HL-60/S4 (cell line): ENCODE results near the gene WDFY2.

Experiments used
- in situ Hi-C: fragments of 300-500 bp; cut with MboI; formaldehyde crosslinking; loops from 2 replicates; pipeline ENCODE4 v1.14.3; 2022; ENCODE audit warnings: low sequenced_read_pairs

WDFY2 gene

DNA sequence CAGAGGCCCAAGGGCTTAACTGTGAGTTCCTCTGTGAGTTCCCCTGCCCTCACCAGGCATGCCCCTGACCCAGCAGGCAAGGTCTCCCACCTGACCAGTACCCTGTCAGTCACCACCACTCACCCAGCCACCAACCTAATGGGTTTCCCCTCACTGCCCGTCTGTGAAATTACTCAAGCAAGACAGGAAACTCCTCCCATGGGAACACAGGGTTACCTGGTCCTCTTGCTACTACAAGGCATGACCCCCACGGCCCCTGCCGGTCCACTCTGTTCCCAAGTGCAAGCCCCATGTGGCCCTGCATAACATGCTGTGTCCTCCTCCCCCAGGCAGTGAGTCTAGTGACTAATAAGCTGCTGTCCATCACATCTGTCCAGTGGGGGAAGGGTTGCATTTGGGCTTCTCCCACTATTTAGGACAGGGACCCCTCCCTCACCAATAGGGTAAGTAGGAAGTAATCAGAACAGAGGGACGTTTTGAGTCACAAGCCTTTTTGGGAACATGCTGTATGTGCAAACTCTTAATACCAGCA lies 227.7 kb downstream of the WDFY2 start:
- in situ Hi-C loops = no loop called here

DNA sequence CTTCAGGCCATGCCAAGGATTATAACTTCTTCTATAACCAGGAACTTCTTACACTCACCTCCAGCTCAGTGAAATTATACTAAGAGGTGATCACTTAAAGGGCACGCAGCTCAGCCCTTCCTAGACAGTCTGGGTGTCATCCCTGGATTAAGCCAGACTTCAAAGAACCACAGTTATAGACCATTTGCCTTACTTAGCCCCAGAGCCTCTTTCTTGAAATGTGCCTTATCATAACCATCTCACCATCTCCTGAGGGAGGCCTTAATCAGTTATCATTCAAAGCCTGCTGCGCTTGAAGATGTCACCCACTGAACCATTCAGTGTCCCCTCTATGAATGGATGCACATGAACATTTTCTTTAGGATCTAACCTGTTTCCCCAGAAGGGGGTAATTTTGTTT lies 229.8 kb downstream of the WDFY2 start:
- in situ Hi-C loops = no loop called here

DNA sequence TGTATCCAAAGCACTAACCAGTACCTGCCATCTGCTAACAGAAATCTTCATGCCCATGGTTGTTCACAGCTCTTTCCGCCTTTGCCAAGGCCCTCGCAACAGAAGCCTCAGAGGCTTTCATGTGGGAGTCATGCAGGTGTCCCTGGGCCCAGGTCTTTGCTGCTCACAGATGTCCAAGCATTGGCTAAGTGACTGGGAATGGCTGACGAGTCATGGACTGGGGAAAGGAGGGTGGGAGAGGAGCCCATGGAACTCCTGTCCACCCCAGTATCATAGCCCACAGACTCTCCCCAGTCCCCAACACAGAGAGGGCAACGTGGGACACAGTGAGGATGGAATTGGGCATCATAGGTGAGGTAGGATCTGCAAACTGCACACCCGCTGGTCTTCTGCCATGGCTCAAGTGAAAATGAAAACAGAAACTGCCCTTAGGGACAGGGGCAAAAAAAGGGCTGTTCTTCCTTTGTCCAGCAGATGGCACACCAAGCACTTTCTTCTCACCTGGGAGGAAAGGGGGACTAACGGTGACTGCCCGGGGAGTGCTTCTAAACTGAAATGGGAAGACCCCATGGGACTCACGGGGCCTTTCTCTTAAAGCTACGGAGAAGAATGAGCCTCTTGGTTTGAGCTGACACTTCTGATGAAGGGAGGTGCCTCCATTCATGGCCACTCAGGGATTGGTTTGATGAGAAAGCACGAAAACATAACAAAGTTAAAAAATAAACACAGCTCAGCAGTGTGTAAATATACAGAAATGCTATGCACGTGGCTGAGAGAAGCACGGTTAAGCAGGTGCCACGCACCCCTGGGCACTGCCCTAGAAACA lies 230.8 kb downstream of the WDFY2 start:
- in situ Hi-C loops = no loop called here

DNA sequence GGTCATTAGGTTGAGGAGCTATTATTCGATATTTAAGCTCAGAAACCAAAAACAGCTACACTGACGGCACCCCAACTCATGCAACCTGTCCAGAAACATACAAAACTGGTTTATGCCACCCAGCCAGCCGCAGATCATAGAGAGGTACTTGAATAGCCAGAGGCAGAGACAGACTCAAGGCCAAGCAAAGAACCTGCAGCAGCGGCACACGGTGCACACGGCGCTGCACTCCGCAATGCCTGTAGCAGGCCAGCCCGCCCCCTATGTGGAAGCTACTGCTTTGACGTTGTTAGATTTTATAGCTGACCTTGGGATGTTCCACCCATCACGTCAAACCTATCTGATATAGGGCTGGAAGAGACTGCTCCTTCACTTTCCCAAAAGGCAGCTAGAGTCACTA lies 231.6 kb downstream of the WDFY2 start:
- in situ Hi-C loops = no loop called here

DNA sequence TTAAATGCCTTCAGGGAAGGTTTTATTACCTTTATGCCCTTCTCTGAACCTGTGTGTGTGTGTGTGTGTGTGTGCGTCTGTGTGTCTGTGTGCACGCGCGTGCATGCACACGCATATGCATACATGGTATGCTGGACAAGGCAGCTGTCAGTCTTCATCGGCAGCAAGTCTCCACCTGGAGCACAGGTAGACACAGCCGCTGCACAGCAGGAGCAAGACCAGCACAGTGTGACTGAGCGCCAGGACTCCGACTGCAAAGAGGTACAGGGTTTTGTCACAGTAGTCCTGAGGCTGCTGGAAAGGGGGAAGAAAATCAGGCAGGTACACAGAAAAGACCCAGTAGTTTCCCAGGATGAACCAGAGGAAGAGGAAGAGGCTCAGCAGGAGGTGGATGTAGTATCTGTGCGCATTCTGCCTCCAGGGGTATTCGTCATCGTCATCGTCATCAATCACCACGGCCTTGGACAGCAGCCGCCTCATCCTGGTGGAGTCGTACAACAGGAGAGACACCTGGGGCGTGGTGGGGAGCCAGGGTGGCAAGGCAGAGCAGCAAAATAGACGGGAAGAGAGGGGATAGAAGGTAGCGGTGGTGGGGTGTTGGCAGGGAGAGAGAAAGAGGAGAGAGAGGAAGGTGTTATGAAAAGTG lies 232.5 kb downstream of the WDFY2 start:
- in situ Hi-C loops = no loop called here
